Stimulated activated CD4-positive, alpha-beta T cell treated with anti-CD3 and anti-CD28 coated beads, Interleukin-15, amount 100 ng/mL, for 48 hours (primary cell): ENCODE results near the gene SDK1.

Experiments
- DNase-seq, 2 donors: peaks; one replicate each; pipeline ENCODE4 v3.0.0-alpha.2; 2020; ENCODE audit warnings: low read depth in 2 of 2

SDK1 gene

DNA sequence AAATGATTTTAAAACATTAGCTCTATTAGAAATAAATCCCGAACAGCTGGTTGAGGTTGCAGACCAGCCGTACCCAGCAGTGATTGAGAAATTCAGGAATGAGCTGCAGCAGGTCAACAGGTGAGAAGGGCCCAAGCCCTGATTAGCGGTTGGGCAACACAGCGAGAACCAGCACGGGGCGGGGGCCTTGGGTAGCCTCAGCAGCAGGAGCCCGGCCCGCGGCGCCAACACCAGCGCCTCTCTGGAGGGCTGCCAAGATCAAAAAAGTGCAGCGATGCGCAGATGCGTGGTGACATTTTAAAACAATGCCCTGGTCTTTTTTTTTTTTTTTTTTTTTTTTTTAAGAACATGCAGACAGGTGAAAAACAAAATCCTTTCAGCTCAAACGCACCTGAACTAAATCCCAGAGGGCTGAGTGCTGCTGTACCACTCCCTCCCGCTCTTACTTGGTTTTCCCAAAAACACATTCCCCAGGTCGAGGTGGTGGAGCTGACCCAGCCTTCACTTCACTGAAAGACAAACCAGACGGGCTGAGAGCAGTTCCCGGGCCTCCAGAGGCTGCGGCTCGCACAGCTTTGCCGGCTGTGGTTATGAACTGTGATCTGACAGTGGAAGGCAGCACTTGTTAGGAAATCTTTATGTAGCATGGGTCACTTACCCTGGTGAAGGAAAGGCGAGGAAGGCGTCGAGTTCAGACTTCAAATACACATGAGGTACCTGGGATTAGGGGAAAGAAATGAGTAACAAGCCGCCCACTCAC, 579.4 kb downstream of the SDK1 start:
- DNase-seq = no peak

- no peak for DNase-seq
These were observed 581.7 kb downstream of the SDK1 start for GRCh38 chr7:3882782-3883181.

DNA sequence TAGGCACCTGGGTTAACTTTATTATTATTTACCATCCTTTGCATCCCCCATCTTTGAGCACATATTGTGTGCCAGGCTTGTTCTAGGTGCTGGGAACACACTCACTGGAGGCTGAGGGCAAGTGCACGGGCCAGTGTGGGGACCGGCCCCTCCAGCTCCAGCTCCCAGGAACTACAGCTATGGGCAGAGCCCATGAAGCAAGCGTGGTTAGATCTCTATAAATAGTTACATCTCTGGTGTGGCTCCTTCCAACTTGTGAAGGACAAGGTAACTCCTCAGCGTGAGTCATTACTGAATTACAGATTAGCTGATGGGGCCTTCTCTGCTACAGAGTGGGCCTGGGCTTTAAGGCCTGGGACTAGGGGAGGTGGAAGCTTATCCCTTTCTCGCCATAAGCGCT, 583.5 kb downstream of the SDK1 start:
- no peak for DNase-seq

DNA sequence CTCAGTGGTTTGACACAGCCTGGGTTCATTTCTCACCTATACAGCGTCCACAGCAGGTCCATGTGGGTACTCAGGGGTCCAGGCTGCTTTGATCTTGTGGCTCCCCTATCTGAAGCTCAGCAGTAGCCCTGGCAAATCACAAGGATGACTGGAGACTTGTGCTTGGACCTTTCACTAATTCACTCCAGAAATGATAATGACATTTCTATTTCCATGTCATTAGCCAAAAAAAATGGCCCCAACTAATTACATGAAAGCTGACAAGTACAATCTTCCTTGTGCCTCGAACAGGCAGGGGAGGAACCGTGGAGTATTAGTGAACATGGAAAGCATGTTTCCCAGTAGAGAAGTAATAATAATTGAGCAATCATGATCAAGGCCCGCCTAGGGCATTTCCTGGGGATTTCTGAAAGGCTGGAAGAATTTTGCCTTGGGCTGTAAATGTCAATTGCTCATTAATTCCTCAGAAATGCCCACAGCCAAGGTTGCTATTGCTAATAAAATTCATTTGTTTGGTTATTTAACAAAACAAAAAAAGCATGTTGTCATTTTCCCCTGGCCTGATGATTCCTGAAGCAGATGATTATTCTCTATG, 586.1 kb downstream of the SDK1 start:
- DNase-seq = no peak

- no peak for DNase-seq
These were observed 587.0 kb downstream of the SDK1 start for GRCh38 chr7:3888096-3888495.

DNA sequence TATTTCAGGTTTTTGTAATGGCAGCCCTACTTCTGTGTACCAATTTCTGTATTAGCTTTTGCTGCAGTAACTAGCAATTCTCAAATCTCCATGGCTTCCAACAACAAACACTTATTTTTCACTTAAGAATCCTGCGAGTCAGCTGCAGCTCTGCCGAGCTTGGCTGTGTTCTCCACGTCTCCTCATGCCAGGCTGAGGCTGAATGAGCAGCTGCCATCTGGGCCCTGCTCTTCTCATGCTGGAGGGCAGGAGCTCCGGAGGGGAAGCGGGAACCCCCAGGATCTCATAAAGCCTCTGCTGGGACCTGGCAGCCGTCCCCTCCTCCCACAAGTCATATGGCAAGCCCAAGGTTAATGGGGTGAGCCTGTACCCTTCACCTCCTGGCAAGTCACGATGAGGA, 591.1 kb downstream of the SDK1 start:
- DNase-seq = no peak

GRCh38 chr7:3892686-3893085, 591.6 kb downstream of the SDK1 start:
- DNase-seq = no peak

DNA sequence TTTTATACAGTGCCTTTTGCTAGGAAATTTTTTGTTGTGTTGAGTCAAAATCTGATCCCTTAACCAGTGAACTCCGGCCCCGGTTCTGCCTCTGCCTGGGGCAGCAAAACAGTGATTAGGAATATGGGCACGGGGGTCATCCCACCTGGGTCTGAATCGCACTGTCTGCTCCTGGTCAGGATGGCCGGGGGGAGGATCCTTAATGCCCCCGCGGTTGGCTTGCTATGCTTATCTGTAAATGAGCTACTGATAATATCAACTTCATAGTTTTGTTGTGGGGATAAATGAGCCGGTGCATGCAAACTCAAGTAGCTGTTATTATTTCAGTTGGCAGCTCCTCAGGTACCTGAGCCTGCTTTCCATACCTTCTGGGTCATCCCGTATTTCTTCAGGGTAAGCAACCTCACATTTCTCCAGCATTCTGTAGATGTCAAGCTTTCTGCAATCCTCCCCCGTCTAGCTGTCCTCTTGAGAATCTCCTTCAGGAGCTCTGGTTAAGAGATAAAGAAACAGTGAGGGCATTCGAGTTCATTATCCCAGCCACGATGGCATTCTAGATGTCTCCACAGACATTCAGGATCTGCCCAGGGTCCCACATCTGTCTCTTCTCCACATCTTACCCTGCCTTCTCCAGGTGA, 592.2 kb downstream of the SDK1 start:
- DNase-seq = no peak

DNA sequence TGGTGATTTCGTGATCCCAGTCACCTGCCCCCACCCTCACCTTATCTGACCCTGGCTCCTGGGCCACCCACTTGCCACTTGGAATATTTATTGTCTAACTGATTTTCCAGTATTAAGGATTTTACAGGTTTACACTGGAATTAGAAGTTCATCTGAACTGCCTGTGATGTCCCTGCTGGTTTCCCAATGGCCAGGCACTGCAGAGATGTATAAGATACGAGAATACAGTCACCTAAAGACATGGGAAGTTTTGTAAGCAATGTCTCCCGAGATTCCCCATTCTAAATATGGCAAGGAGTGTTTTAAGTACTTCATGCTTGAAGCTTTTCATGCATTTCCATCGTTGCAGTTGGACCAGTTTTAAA, 592.7 kb downstream of the SDK1 start:
- no peak for DNase-seq

- DNase-seq = no peak
These were observed 594.5 kb downstream of the SDK1 start for GRCh38 chr7:3895341-3896116.

DNA sequence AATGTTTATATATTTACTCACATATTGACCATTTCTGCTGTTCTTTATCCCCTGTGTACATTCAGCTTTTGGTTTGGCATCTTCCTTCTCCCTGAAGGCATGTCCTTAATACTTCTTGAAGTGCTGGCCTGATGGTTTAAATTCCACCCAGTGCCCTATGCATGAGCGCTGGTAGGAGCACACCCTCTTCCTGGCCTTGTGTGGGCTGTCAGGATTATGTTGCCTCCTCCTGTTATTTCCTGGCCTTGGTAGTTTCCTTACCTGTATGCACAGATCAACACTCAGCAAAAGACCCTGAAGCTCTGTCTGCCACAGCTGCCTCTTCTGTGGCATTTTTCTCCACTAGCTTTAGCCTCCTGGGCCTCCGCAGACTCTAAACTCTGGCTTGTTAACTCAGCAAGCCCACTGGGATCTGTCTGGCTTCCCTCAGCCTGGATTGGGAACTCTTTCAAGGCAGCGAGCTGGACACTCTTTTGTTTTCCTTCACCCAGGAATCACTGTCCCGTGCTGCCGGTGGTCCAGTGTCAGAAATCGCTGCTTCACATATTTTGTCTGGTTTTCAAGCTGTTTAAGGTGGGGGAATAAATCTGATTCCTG, 595.2 kb downstream of the SDK1 start:
- DNase-seq = no peak

DNA sequence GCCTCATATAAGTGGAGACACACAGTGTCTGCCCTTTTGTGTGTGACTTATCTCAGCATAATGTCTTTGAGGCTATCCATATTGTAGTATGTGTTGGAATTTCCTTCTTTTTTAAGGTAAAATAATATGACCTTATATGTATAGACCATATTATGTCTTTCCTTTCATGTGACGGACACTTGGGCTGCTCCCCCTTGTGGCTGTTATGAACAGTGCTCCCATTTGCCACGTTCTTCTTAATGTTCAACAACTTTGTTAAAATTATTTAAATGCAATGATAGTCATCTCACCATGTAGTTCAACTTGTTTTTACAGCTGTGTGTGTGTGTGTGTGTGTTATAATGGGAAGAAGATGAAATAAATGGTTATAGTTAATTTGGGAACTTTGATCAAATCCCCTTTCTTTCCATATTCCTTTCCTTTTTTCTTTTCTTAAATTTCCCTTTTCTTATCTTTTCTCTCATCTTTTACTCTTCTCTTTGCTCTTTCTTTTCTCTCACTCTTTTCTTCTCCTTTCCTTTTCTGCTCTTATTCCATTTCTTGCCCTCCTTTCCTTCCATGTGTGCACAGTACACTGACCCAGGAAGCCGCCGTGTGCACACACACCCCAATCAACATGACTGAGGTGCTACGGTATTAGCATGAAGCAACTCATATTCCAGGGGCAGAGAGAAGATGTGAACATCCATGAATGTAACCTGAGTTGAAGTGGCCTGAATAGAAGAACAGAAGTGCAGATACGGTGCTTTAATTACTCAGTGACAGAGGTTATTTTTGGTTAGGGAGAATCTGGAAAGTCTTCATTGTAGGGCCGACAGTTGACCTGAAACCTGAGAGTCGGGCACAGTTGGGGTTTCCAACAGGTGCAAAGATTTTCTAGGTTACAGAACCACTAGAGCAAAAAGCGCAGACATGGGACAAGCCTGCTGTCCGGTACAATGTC, 596.6 kb downstream of the SDK1 start:
- DNase-seq = peak; percentile 8 to 22

DNA sequence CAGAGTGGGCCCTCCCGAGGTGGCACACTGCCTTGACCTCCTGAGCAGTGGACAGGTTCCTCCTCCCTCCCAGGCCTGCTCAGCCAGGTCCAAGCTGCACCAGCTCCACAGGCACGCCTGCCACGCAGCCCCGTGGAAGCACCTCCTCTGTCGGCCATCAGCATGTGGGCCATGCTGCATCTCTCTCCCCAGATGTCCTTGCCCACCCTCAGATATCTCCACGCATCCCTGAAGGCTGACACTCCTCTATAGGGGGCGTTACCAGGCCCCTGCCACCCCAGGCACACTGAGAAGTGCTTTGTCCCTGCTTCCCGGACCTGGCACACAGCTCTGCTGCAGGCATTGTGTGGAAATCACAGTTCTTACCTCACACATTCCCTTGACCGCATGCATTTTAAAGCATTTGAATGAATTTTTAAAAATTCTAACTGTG, 598.5 kb downstream of the SDK1 start:
- no peak for DNase-seq

DNA sequence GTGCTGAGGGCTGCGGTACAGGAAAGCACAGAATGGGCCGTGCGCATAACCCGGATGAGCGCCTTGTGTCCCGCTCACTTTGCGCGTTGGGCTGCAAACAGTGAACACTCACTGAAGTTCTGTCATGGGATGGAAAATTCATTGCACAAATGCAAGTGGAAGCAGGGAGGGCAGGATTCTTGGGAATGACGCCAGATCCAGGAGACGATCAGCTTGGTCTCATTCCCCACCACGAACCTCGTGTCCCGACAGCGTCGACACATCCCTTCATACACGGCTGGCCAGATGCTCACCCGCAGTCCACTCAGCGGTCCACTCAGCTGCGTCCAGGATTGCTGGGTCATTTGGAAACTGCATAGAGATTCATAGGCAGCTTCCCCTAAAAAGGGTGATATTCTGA, 607.1 kb downstream of the SDK1 start:
- no peak for DNase-seq

GRCh38 chr7:3909128-3909527, 608.1 kb downstream of the SDK1 start:
- no peak for DNase-seq

DNA sequence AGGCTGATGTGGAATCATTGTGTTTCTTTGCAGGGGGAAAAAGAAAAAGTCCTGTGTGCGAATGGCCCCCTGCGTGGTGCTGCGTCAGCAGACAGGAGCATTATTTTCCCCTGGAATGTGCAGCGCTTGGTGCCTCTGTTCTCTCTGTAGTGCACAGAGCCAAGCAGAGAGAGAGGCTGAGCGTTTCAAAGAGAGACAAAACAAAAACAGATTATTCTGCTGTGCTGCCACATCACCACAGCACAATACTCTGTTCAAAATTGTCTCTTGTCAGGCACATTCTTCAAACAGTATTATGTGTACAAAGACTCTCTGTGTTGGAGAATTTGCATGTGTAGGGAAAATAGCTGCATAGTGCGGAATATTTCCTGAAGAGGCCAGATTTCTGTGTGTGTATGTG, 609.0 kb downstream of the SDK1 start:
- no peak for DNase-seq

- DNase-seq = no peak
These were observed 610.6 kb downstream of the SDK1 start for GRCh38 chr7:3911685-3912084.

GRCh38 chr7:3912291-3912690, 611.2 kb downstream of the SDK1 start:
- DNase-seq = no peak

DNA sequence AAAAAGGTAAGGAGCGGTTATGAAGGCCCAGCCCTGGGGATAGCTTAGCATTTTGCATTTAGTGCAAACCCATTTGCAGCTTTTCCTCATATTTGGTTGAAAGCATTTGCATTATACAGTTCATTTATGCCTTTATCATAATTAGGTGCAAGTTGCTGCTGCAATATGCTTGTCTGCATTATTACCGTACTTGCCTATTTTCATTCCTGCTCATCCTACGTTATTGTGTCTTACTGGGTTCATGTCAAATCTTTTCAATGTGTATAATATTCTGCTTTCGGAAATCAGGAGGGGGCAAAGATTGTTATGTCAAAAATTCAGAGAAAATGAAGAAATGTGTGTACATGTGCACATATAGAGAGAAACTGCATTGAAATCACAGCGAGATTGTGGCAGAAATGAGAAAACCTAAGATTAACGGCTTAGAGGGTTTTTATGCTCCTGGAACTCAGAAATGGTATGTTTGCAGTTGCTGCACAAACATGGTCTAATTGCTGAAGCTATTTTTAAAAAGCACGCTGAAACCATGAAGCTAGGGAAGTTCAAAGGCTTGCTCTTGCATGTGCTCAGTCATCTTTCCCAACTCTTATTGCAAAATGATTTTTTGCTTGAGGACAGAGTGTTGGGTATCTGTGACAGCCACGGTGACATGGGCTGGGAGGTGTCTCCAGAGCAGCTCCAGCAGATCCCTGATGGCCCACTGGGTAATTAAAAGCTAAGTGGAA, 613.2 kb downstream of the SDK1 start:
- DNase-seq = no peak

DNA sequence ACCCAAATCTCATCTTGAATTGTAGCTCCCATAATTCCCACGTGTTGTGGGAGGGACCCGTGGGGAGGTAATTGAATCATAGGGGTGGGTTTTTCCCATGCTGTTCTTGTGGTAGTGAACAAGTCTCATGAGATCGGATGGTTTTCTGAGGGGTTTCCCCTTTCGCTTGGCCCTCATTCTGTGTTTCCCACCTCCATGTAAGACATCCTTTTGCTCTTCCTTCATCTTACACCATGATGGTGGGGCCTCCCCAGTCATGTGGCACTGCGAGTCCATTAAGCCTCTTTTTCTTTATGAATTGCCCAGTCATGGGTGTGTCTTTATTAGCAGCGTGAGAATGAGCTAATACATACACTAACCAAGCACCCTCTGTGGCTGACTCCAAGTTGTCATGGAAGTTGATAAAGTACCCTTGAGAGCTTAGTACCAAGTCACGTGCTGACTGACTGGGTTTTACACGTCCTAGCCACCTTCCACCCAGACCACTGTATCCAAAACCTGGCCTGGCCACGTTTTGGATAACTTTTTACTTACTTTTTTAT, 614.4 kb downstream of the SDK1 start:
- no peak for DNase-seq
